PC-3 (cell line): Measurements from ENCODE around the gene SAMHD1. TPM values are rescaled to one million over a fixed set of nuclear protein-coding genes. Genes with fewer than 3 reads are reported as not detected.

Source experiments
- ATAC-seq: fragments of 200-7000 bp; cut with Tn5 transposase; 2 replicates; pipeline ENCODE4 v1.9.1; 2020; ENCODE audit warnings: mild to moderate bottlenecking, moderate library complexity
- BruUV-seq: library from RNA; stranded (reverse); fragments of 400-500 nt; replicated peaks from 2 replicates; lab custom pipeline; 2021; lab: Mats Ljungman, UMichigan
- CTCF ChIA-PET: fragments of 300-600 bp; sonication (Branson Sonifier 250); formaldehyde crosslinking; loops from one replicate; lab custom pipeline; 2022; ENCODE audit warnings: antibody characterized with exemption; lab: Charles Lee
- POLR2A ChIA-PET: fragments of 300-600 bp; sonication (Branson Sonifier 250); formaldehyde crosslinking; loops from one replicate; lab custom pipeline; 2022; ENCODE audit warnings: antibody characterized with exemption; ENCODE audit not compliant: unreplicated experiment; lab: Charles Lee
- DNase-seq: peaks from one replicate; pipeline ENCODE4 v3.0.0-alpha.2; 2015
- H2AFZ ChIP-seq: fragments of 300-600 bp; sonication (generic); 2 replicates; pipeline ENCODE4 v1.6.0; 2016; ENCODE audit warnings: antibody characterized with exemption, low read length
- H3F3A ChIP-seq: fragments of 300-600 bp; sonication (generic); one replicate; pipeline ENCODE4 v1.6.0; 2017; ENCODE audit warnings: antibody characterized with exemption, low read length, control low read depth, mild to moderate bottlenecking; ENCODE audit not compliant: unreplicated experiment
- H3K27ac ChIP-seq: fragments of 300-600 bp; sonication (generic); 2 replicates; pipeline ENCODE4 v1.5.1; 2016; ENCODE audit warnings: mild to moderate bottlenecking, low read length
- H3K27me3 ChIP-seq: fragments of 300-600 bp; sonication (generic); 2 replicates; pipeline ENCODE4 v1.6.1; 2016; ENCODE audit warnings: low read length, mixed read lengths
- H3K36me3 ChIP-seq: fragments of 300-600 bp; sonication (generic); 2 replicates; pipeline ENCODE4 v1.6.1; 2016; ENCODE audit warnings: low read depth, mixed run types, low read length, mixed read lengths
- H3K4me1 ChIP-seq: fragments of 300-600 bp; sonication (generic); 2 replicates; pipeline ENCODE4 v1.5.1; 2016; ENCODE audit warnings: low read length; ENCODE audit not compliant: insufficient read depth
- H3K4me2 ChIP-seq: fragments of 300-600 bp; sonication (generic); 2 replicates; pipeline ENCODE4 v1.6.0; 2016; ENCODE audit warnings: low read length
- H3K4me3 ChIP-seq: fragments of 300-600 bp; sonication (generic); 2 replicates; pipeline ENCODE4 v1.5.1; 2016; ENCODE audit warnings: mild to moderate bottlenecking, low read length, mixed read lengths
- H3K79me2 ChIP-seq: fragments of 300-600 bp; sonication (generic); 2 replicates; pipeline ENCODE4 v1.6.1; 2017; ENCODE audit warnings: low read length, mixed read lengths
- H3K9ac ChIP-seq: fragments of 300-600 bp; sonication (generic); 2 replicates; pipeline ENCODE4 v1.6.0; 2016; ENCODE audit warnings: mild to moderate bottlenecking, low read length
- H3K9me2 ChIP-seq: fragments of 300-600 bp; sonication (generic); replicated peaks from 2 replicates; pipeline ENCODE4 v1.6.1; 2016; ENCODE audit warnings: mixed run types, low read length, mixed read lengths
- H3K9me3 ChIP-seq: fragments of 300-600 bp; sonication (generic); 2 replicates; pipeline ENCODE4 v1.6.1; 2016; ENCODE audit warnings: low read length, mixed read lengths
- H4K20me1 ChIP-seq: fragments of 300-600 bp; sonication (generic); 2 replicates; pipeline ENCODE4 v1.6.1; 2016; ENCODE audit warnings: low read length, mixed read lengths
- EZH2 ChIP-seq: fragments of 300-600 bp; sonication (generic); IDR thresholded peaks from one replicate; pipeline ENCODE4 v1.6.1; 2017; ENCODE audit warnings: antibody characterized with exemption, mild to moderate bottlenecking, low read length; ENCODE audit not compliant: unreplicated experiment
- EZH2phosphoT487 ChIP-seq: fragments of 300-600 bp; sonication (generic); IDR thresholded peaks from 2 replicates; pipeline ENCODE4 v1.6.1; 2018; ENCODE audit warnings: mild to moderate bottlenecking, antibody characterized with exemption, low read length, borderline replicate concordance
- intact Hi-C: fragments of 100-400 bp; cut with micrococcal nuclease; formaldehyde crosslinking; loops from 2 replicates; pipeline ENCODE4 v1.9.0; 2023
- total RNA-seq: library from RNA; depleted of rRNA; stranded (reverse); fragments of >200 nt; gene quantifications from 2 replicates; pipeline ENCODE4 v1.2.3, GENCODE V29; 2014
- TF ChIP-seq, protein P1 (sequence below): fragments of 300-600 bp; sonication (generic); conservative IDR thresholded peaks from 2 replicates; pipeline ENCODE4 v1.5.1; 2017; ENCODE audit warnings: antibody characterized with exemption, low read depth, mild to moderate bottlenecking, low read length

Gene SAMHD1
- total RNA-seq, 1 experiment from 2014 or later, result 24.2 TPM

DNA sequence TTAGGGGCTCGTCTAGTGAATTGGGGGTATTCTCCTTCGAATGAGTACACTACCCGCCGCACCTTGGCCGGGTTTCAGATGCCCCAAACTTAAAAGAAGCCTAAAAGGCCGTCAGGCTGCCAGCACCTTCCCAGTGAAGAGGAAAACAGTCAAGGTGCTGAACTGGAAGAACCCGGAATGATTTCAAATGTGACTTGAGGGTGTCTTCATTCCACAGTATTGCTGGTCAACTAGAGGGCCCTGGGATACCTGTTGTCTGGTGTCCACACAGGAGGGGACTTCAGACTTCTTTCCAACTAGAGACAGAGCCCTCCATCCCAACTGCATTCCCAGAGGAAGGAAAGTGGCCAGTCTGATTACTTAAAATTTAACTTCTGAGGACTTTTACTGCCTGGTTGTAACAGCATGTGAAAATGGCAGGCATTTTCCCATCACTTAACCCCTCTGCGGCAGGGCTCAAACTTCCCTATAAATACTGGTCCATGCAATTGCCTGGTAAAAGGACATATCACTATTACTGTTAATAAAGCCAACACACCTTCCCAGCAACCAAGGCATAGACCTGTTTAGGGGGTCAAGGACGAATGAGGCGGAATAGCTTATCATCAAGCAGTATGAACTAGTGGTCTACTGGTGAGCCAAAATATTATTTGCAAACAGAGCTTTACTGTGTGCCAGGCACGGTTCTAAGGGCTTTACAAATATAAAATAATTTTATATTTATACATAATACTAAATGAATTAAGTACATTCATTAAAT lies 651 bp upstream of the SAMHD1 start:
- intact Hi-C loops, result no loop called here
- peak; percentile 15 for DNase-seq
- Histone ChIP-seq H3K4me2 (peak overlapping the region; percentile 93), H3K9me3 (no peaks in the 10 kb centered on the region), H2AFZ (peak overlapping the region; percentile 99), H3F3A (no peaks in the 10 kb centered on the region), H3K27ac (no peak overlapping the region), H3K79me2 (peaks cover 16% of the 10 kb centered on the region), H4K20me1 (no peaks in the 10 kb centered on the region), H3K4me1 (peaks cover 14% of the 10 kb centered on the region; the same call in 1 of the 2 replicates), H3K9ac (peak overlapping the region; percentile 58), H3K36me3 (no peaks in the 10 kb centered on the region), H3K4me3 (peak overlapping the region; percentile 93), H3K9me2 (no peaks in the 10 kb centered on the region), H3K27me3 (no peaks in the 10 kb centered on the region)
- CTCF ChIA-PET, result no interaction called here
- peak; percentile 7 for ATAC-seq
- POLR2A ChIA-PET, result interaction anchor here (0.6 kb wide), 1 partner anchor 35 kb away, joined by 13 read pairs; no protein-coding TSS in a partner anchor
- TSS peak; percentile 85 for BruUV-seq
- TF ChIP-seq EZH2 (no peak), EZH2phosphoT487 (no peak)
- TF ChIP-seq, protein P1, sequence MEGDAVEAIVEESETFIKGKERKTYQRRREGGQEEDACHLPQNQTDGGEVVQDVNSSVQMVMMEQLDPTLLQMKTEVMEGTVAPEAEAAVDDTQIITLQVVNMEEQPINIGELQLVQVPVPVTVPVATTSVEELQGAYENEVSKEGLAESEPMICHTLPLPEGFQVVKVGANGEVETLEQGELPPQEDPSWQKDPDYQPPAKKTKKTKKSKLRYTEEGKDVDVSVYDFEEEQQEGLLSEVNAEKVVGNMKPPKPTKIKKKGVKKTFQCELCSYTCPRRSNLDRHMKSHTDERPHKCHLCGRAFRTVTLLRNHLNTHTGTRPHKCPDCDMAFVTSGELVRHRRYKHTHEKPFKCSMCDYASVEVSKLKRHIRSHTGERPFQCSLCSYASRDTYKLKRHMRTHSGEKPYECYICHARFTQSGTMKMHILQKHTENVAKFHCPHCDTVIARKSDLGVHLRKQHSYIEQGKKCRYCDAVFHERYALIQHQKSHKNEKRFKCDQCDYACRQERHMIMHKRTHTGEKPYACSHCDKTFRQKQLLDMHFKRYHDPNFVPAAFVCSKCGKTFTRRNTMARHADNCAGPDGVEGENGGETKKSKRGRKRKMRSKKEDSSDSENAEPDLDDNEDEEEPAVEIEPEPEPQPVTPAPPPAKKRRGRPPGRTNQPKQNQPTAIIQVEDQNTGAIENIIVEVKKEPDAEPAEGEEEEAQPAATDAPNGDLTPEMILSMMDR, result no peak

DNA sequence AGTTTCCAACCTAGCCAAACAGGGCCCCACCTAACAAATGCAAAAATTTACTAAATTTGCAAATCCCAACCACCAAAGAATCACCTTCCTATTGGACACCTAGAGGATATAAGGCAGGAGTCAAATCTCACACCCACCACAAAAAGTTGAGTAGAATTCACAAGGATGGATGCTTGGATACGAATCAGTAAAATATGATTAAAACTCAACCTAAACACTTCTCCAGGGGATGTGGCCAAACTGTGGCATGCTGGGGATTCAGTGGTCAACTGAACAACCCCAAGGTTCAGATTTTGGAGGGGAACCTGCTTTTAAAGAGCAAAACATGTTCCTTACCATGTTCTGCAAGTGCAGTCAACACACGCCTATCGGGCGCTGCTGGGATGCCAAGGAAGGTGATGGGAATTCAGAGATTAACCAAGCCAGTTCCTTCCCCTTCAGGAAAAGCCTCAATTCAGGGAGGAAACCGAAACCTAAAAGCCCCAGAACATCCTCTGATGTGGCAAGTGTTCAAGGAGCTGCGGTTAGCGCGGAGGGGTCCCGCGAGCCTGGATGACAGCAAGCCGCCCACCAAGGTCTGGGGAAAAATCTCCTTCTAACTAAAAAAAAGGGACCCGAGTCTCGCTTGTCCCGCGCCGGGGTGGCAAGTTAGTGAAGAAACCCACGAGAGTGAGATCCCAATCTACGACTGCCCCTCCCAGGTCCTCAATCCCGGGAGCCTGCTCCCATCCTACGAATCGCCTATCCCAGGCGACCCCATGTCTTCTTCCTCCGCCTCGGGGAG lies 902 bp downstream of the SAMHD1 start:
- Histone ChIP-seq H3K27me3 (no peaks in the 10 kb centered on the region), H3K36me3 (no peaks in the 10 kb centered on the region), H3K4me1 (peaks cover 17% of the 10 kb centered on the region; the same call in 1 of the 2 replicates), H3K4me2 (peak overlapping the region; percentile 93), H3F3A (no peaks in the 10 kb centered on the region), H3K9me3 (no peaks in the 10 kb centered on the region), H3K4me3 (peak overlapping the region; percentile 93), H3K27ac (no peak overlapping the region), H3K9ac (peak overlapping the region; percentile 70), H3K9me2 (no peaks in the 10 kb centered on the region), H4K20me1 (no peaks in the 10 kb centered on the region), H2AFZ (peak overlapping the region; percentile 99), H3K79me2 (peaks cover 16% of the 10 kb centered on the region)
- ATAC-seq (peak; percentile 19), DNase-seq (peak; percentile 61)
- TF ChIP-seq EZH2 (no peak), EZH2phosphoT487 (no peak)
- TF ChIP-seq, protein P1, result no peak
- BruUV-seq, result TSS peak; percentile 47
- POLR2A ChIA-PET, result interaction anchor here (0.7 kb wide), 1 partner anchor 49 kb away, joined by 5 read pairs; no protein-coding TSS in a partner anchor
- CTCF ChIA-PET, result no interaction called here
- intact Hi-C loops, result no loop called here
